H9 (cell line): Measurements from ENCODE around the gene EVX2. TPM values are rescaled to one million over a fixed set of nuclear protein-coding genes. Genes with fewer than 3 reads are reported as not detected.

Source experiments
- DNase-seq: peaks from one replicate; pipeline ENCODE4 v3.0.0-alpha.2; 2017
- H2AFZ ChIP-seq: one replicate; pipeline ENCODE4 v1.6.1; 2013; ENCODE audit warnings: mild to moderate bottlenecking, low read length, control low read depth, moderate library complexity
- H2AK5ac ChIP-seq: 2 replicates; pipeline ENCODE4 v1.6.1; 2013; ENCODE audit warnings: low read length, control low read depth, mixed read lengths; ENCODE audit not compliant: insufficient read length
- H2BK120ac ChIP-seq: one replicate; pipeline ENCODE4 v1.6.1; 2013; ENCODE audit warnings: low read depth, mild to moderate bottlenecking, low read length, control low read depth, inconsistent platforms; ENCODE audit not compliant: poor library complexity, severe bottlenecking
- H2BK12ac ChIP-seq: 2 replicates; pipeline ENCODE4 v1.6.1; 2013; ENCODE audit warnings: low read length, control low read depth, mixed read lengths, low read depth; ENCODE audit not compliant: insufficient read length
- H2BK15ac ChIP-seq: 2 replicates; pipeline ENCODE4 v1.6.1; 2013; ENCODE audit warnings: low read depth, low read length, control low read depth
- H2BK20ac ChIP-seq: one replicate; pipeline ENCODE4 v1.6.1; 2013; ENCODE audit warnings: low read depth, mild to moderate bottlenecking, low read length, control low read depth, inconsistent platforms; ENCODE audit not compliant: poor library complexity, severe bottlenecking
- H2BK5ac ChIP-seq: 2 replicates; pipeline ENCODE4 v1.6.1; 2013; ENCODE audit warnings: low read length, control low read depth, mixed read lengths; ENCODE audit not compliant: insufficient read length
- H3K14ac ChIP-seq: 2 replicates; pipeline ENCODE4 v1.6.1; 2013; ENCODE audit warnings: low read length, control low read depth; ENCODE audit not compliant: insufficient read depth
- H3K18ac ChIP-seq: 2 replicates; pipeline ENCODE4 v1.6.1; 2013; ENCODE audit warnings: low read depth, mild to moderate bottlenecking, mixed read lengths, low read length, control low read depth; ENCODE audit not compliant: insufficient read length
- H3K23ac ChIP-seq: 2 replicates; pipeline ENCODE4 v1.6.1; 2013; ENCODE audit warnings: low read length, control low read depth, mixed read lengths, low read depth; ENCODE audit not compliant: insufficient read length
- H3K23me2 ChIP-seq: 2 replicates; pipeline ENCODE4 v1.6.1; 2013; ENCODE audit warnings: low read depth, mild to moderate bottlenecking, mixed read lengths, low read length, control low read depth; ENCODE audit not compliant: insufficient read length, poor library complexity, severe bottlenecking
- H3K27ac ChIP-seq: 2 replicates; pipeline ENCODE4 v1.5.1; 2013; ENCODE audit warnings: low read length, control low read depth, mixed read lengths, low read depth; ENCODE audit not compliant: insufficient read length
- H3K27me3 ChIP-seq: 2 replicates; pipeline ENCODE4 v1.6.1; 2013; ENCODE audit warnings: low read length, control low read depth, inconsistent platforms; ENCODE audit not compliant: insufficient read depth
- H3K4ac ChIP-seq: 2 replicates; pipeline ENCODE4 v1.6.1; 2013; ENCODE audit warnings: low read depth, mild to moderate bottlenecking, control low read depth, inconsistent platforms, low read length, moderate library complexity
- H3K4me1 ChIP-seq: 2 replicates; pipeline ENCODE4 v1.6.1; 2013; ENCODE audit warnings: low read length, control low read depth, inconsistent platforms; ENCODE audit not compliant: insufficient read depth
- H3K4me2 ChIP-seq: 2 replicates; pipeline ENCODE4 v1.6.1; 2013; ENCODE audit warnings: low read length, control low read depth, mixed read lengths; ENCODE audit not compliant: insufficient read length, insufficient read depth
- H3K56ac ChIP-seq: 2 replicates; pipeline ENCODE4 v1.6.1; 2013; ENCODE audit warnings: low read depth, mild to moderate bottlenecking, mixed read lengths, low read length, control low read depth; ENCODE audit not compliant: insufficient read length
- H3K79me1 ChIP-seq: 2 replicates; pipeline ENCODE4 v1.6.1; 2013; ENCODE audit warnings: low read depth, mild to moderate bottlenecking, moderate library complexity, low read length, control low read depth, inconsistent platforms; ENCODE audit not compliant: insufficient read depth, poor library complexity, severe bottlenecking
- H3K79me2 ChIP-seq: 2 replicates; pipeline ENCODE4 v1.6.1; 2013; ENCODE audit warnings: low read length, control low read depth, inconsistent platforms; ENCODE audit not compliant: insufficient read depth
- H3K9ac ChIP-seq: 2 replicates; pipeline ENCODE4 v1.6.1; 2013; ENCODE audit warnings: low read length, control low read depth, mixed read lengths; ENCODE audit not compliant: insufficient read length; ENCODE audit errors: extremely low read depth
- H3K9me3 ChIP-seq: one replicate; pipeline ENCODE4 v1.6.1; 2013; ENCODE audit warnings: low read depth, low read length, inconsistent platforms; ENCODE audit not compliant: control insufficient read depth
- H3T11ph ChIP-seq: one replicate; pipeline ENCODE4 v1.6.1; 2013; ENCODE audit warnings: mild to moderate bottlenecking, low read length, control low read depth, inconsistent platforms
- H4K20me1 ChIP-seq: one replicate; pipeline ENCODE4 v1.6.1; 2013; ENCODE audit not compliant: control insufficient read depth, insufficient read length, insufficient read depth
- H4K5ac ChIP-seq: 2 replicates; pipeline ENCODE4 v1.6.1; 2013; ENCODE audit warnings: low read depth, mild to moderate bottlenecking, mixed read lengths, low read length, control low read depth; ENCODE audit not compliant: insufficient read length
- H4K8ac ChIP-seq: replicated peaks from 2 replicates; pipeline ENCODE4 v1.6.1; 2013; ENCODE audit warnings: low read length, control low read depth, mixed read lengths, low read depth; ENCODE audit not compliant: insufficient read length
- H4K91ac ChIP-seq: 2 replicates; pipeline ENCODE4 v1.6.1; 2013; ENCODE audit warnings: low read depth, mild to moderate bottlenecking, moderate library complexity, mixed read lengths, low read length, control low read depth; ENCODE audit not compliant: insufficient read length
- H3K27ac Mint-ChIP-seq, 3 experiments: 2 replicates in 2 of 3; 3 replicates in 1 of 3; pipeline ENCODE4 v1.8.0; 2020 to 2021; ENCODE audit warnings: mixed read lengths in 3 of 3, mild to moderate bottlenecking in 1 of 3, moderate library complexity in 1 of 3
- H3K27me3 Mint-ChIP-seq: 2 replicates; pipeline ENCODE4 v1.8.0; 2021; ENCODE audit warnings: low read depth, mild to moderate bottlenecking, moderate library complexity, mixed read lengths
- H3K36me3 Mint-ChIP-seq, 3 experiments: 2 replicates in 2 of 3; 3 replicates in 1 of 3; pipeline ENCODE4 v1.8.0; 2020 to 2021; ENCODE audit warnings: low read depth in 3 of 3, mixed read lengths in 3 of 3; ENCODE audit not compliant: insufficient read depth in 1 of 3
- H3K4me1 Mint-ChIP-seq, 2 experiments: 2 replicates each; pipeline ENCODE4 v1.8.0; 2020; ENCODE audit warnings: mixed read lengths in 2 of 2
- H3K4me3 Mint-ChIP-seq, 2 experiments: 2 replicates in 1 of 2; 3 replicates in 1 of 2; pipeline ENCODE4 v1.8.0; 2020 to 2021; ENCODE audit warnings: mild to moderate bottlenecking in 2 of 2, mixed read lengths in 2 of 2, moderate library complexity in 1 of 2
- H3K9me3 Mint-ChIP-seq, 2 experiments: 2 replicates in 1 of 2; 3 replicates in 1 of 2; pipeline ENCODE4 v1.8.0; 2020; ENCODE audit warnings: mild to moderate bottlenecking in 2 of 2, mixed read lengths in 2 of 2, moderate library complexity in 1 of 2
- WGBS: extraction: QIAGEN DNeasy Blood & Tissue Kit; methylation state at CpG from one replicate; pipeline ENCODE4 v1.1.7; 2013; ENCODE audit warnings: missing lambda C conversion rate, low lambda C conversion rate, mixed read lengths; ENCODE audit not compliant: insufficient read length; ENCODE audit errors: extremely low coverage; 5-methylcytosine and 5-hydroxymethylcytosine counted together
- long read RNA-seq: library from polyadenylated mRNA; unstranded; transcript quantifications from one replicate; pipeline ENCODE4 v2.0.0, GENCODE V29; 2020
- total RNA-seq: library from RNA; stranded (reverse); gene quantifications from 2 replicates; pipeline ENCODE4 v1.2.1, GENCODE V29; 2021
- TF ChIP-seq, protein P1 (sequence below): fragments of 200-600 bp; sonication (generic); conservative IDR thresholded peaks from 3 replicates; pipeline ENCODE4 v1.8.0; 2021; ENCODE audit warnings: antibody characterized with exemption, mild to moderate bottlenecking

Gene EVX2
- not detected in 2 replicates for total RNA-seq
- long read RNA-seq, result 0 reads

DNA sequence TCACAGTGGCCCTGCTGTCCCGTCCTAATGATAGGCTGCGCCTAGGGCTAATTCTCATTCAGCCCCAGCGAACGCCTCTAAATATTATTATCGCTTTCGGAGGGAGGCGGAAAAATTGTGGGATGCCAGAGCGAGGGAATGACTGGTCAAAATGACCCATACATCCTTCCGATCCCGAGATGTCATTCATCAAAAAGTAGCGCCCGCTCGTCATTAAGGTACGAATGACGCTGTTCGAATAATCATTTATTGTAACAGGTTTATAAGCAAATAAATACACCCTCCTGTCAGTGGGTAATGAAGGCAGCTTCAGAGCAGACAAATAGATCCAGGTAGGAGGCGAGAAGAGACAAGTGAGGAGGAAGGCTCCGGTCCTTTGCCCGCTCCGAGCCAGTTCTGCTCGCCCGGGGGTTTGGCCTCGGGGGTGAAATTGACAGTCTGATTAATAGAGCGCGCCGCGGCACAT lies at the start of gene EVX2:
EVX2 (minus strand) TSS at position 167 of the 466 bp plus-strand sequence. CDS start 186 bp downstream, outside the sequence.
- no peak within 1 kb of the TSS for H4K8ac ChIP-seq
- no peak within 1 kb of the TSS for H3K9ac ChIP-seq
- Mint-ChIP-seq H3K27ac (no peak within 1 kb of the TSS), H3K4me1 (peaks cover 22 to 47% of the 10 kb centered on the region in 2 experiments), H3K27me3 (peaks cover 97% of the 10 kb centered on the region), H3K4me3 (peak within 1 kb of the TSS; percentile 24 to 64; a peak in 4 of 5 replicates), H3K36me3 (no peaks in the 10 kb centered on the region), H3K9me3 (peaks cover 5 to 9% of the 10 kb centered on the region in 2 experiments; a peak in 4 of 5 replicates)
- H3K14ac ChIP-seq, result no peak within 1 kb of the TSS
- no peak within 1 kb of the TSS for H2AFZ ChIP-seq
- no peak within 1 kb of the TSS for H2BK5ac ChIP-seq
- TF ChIP-seq, protein P1, sequence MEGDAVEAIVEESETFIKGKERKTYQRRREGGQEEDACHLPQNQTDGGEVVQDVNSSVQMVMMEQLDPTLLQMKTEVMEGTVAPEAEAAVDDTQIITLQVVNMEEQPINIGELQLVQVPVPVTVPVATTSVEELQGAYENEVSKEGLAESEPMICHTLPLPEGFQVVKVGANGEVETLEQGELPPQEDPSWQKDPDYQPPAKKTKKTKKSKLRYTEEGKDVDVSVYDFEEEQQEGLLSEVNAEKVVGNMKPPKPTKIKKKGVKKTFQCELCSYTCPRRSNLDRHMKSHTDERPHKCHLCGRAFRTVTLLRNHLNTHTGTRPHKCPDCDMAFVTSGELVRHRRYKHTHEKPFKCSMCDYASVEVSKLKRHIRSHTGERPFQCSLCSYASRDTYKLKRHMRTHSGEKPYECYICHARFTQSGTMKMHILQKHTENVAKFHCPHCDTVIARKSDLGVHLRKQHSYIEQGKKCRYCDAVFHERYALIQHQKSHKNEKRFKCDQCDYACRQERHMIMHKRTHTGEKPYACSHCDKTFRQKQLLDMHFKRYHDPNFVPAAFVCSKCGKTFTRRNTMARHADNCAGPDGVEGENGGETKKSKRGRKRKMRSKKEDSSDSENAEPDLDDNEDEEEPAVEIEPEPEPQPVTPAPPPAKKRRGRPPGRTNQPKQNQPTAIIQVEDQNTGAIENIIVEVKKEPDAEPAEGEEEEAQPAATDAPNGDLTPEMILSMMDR, result no peak
- H3K79me1 ChIP-seq, result no peaks in the 10 kb centered on the region
- WGBS, result no CpG with 5 or more reads among the region's 27 CpGs
- no peak within 1 kb of the TSS for H3K23ac ChIP-seq
- no peak within 1 kb of the TSS for H3T11ph ChIP-seq
- H3K4me2 ChIP-seq, result no peak within 1 kb of the TSS
- H4K5ac ChIP-seq, result no peak within 1 kb of the TSS
- no peak within 1 kb of the TSS for H2BK120ac ChIP-seq
- H3K4ac ChIP-seq, result no peak within 1 kb of the TSS
- H2BK15ac ChIP-seq, result no peak within 1 kb of the TSS
- peaks cover 6% of the 10 kb centered on the region for H3K23me2 ChIP-seq
- H2BK20ac ChIP-seq, result no peak within 1 kb of the TSS
- no peak within 1 kb of the TSS for H3K18ac ChIP-seq
- no peak within 1 kb of the TSS for H3K27ac ChIP-seq
- H3K79me2 ChIP-seq, result no peaks in the 10 kb centered on the region
- no peak within 1 kb of the TSS for H2BK12ac ChIP-seq
- H2AK5ac ChIP-seq, result no peak within 1 kb of the TSS
- no peak within 1 kb of the TSS for H4K91ac ChIP-seq
- no peaks in the 10 kb centered on the region for H3K9me3 ChIP-seq
- H3K4me1 ChIP-seq, result no peaks in the 10 kb centered on the region
- peaks cover 95% of the 10 kb centered on the region for H3K27me3 ChIP-seq
- H4K20me1 ChIP-seq, result no peaks in the 10 kb centered on the region
- peak; percentile 1 for DNase-seq
- H3K56ac ChIP-seq, result no peak within 1 kb of the TSS
